GM18858 (cell line): Measurements from ENCODE around the gene PHACTR3.

Experiments used
- ATAC-seq: cut with Tn5 transposase; IDR thresholded peaks from one replicate; pipeline ENCODE4 v1.9.1; 2021; ENCODE audit not compliant: unreplicated experiment

The PHACTR3 gene

GRCh38 chr20:59573837-59574236 lies 30.5 kb upstream of the PHACTR3 start:
- no peak for ATAC-seq

GRCh38 chr20:59574308-59574707 lies 30.0 kb upstream of the PHACTR3 start:
- no peak for ATAC-seq

- ATAC-seq, result no peak
Measured at GRCh38 chr20:59575216-59575615, 29.1 kb upstream of the PHACTR3 start.

GRCh38 chr20:59575653-59576052 lies 28.7 kb upstream of the PHACTR3 start:
- no peak for ATAC-seq

GRCh38 chr20:59576216-59576953 lies 28.0 kb upstream of the PHACTR3 start:
- ATAC-seq, result no peak

GRCh38 chr20:59577037-59577808 lies 27.1 kb upstream of the PHACTR3 start:
- no peak for ATAC-seq

GRCh38 chr20:59577809-59578435 lies 26.4 kb upstream of the PHACTR3 start:
- ATAC-seq, result no peak

GRCh38 chr20:59578436-59579403 lies 25.6 kb upstream of the PHACTR3 start:
- ATAC-seq, result no peak

GRCh38 chr20:59579404-59580145 lies 24.8 kb upstream of the PHACTR3 start:
- ATAC-seq, result no peak

GRCh38 chr20:59580146-59580946 lies 24.0 kb upstream of the PHACTR3 start:
- no peak for ATAC-seq

- no peak for ATAC-seq
Measured at GRCh38 chr20:59580991-59581401, 23.3 kb upstream of the PHACTR3 start.

GRCh38 chr20:59581993-59582679 lies 22.2 kb upstream of the PHACTR3 start:
- ATAC-seq, result no peak

- ATAC-seq, result no peak
Measured at GRCh38 chr20:59583428-59584277, 20.7 kb upstream of the PHACTR3 start.

- ATAC-seq, result no peak
Measured at GRCh38 chr20:59584278-59584925, 19.9 kb upstream of the PHACTR3 start.

GRCh38 chr20:59585714-59586409 lies 18.5 kb upstream of the PHACTR3 start:
- ATAC-seq, result no peak

GRCh38 chr20:59586613-59587012 lies 17.7 kb upstream of the PHACTR3 start:
- no peak for ATAC-seq

- no peak for ATAC-seq
Measured at GRCh38 chr20:59587570-59587969, 16.8 kb upstream of the PHACTR3 start.
